GM13976 (cell line): Measurements from ENCODE around the gene CT45A8.
"Not testable (repeated sequence)": the region's sequence is repeated elsewhere in the genome, so short reads cannot be mapped to it uniquely, and the experiment has no call there.

Source experiments
- DNase-seq: peaks from one replicate; pipeline ENCODE4 v3.0.0; 2012; ENCODE audit warnings: low spot score
- in situ Hi-C: fragments of 300-500 bp; cut with MboI; formaldehyde crosslinking; loops from one replicate; pipeline ENCODE4 v1.12.0; 2022; ENCODE audit warnings: low sequenced_read_pairs, mixed read lengths, inconsistent platforms; ENCODE audit not compliant: unreplicated experiment
- TF ChIP-seq, protein P1 (sequence below): IDR thresholded peaks from 2 replicates; pipeline ENCODE4 v1.5.1; 2012; ENCODE audit warnings: borderline replicate concordance, mild to moderate bottlenecking; ENCODE audit not compliant: insufficient read depth; ENCODE audit errors: extremely low read depth, missing control alignments, control extremely low read depth

CT45A8 gene, protein sequence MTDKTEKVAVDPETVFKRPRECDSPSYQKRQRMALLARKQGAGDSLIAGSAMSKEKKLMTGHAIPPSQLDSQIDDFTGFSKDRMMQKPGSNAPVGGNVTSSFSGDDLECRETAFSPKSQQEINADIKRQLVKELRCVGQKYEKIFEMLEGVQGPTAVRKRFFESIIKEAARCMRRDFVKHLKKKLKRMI

DNA sequence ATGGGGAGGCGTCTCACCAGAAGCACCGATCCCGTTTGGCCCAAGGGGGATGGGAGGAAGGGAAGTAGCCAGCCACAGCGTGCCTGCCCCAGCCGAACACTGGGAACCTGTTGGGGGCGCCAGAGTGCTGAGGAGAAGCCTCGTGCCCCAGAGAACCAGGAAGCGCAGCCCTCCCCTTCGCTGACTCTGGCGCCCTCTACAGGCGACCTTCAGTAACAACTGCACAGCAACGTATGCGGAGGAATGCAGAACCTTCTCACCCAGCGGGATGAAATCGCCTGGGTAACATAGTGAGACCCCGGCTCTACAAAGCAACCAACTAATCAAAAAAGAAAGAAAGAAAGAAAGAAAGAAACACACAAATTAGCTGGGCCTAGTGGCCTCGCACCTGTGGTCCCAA, at the start of gene CT45A8:
Gene CT45A8 (minus strand): TSS at position 101 of the 400 bp plus-strand sequence. CDS start 3,755 bp downstream, outside the sequence.
- DNase-seq, in situ Hi-C loops: not testable (repeated sequence)

DNA sequence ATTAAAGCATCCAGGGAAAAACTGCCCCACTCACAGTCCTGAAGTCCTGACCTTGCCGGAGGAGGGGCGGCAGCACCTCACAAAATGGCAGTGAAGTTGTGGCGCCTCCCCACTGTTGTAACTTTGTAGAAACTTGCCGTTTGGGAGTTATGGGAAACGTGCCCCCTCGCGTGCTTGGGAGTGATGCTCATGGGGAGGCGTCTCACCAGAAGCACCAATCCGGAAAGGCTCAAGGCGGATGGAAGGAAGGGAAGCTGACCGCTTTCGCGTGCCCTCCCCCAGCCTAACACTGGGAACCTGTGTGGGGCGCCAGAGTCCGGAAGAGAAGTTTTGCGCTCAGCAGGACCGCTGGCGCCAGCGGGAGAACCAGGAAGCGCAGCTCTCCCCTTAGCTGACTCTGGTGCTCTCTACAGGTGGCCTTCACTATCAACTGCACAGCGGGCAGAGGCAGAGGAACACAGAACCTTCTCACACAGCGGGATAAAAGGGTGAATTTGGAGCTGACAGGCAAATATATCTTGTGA, 39.0 kb upstream of the CT45A8 start, which contains the start of the genes CT45A10 and SAGE1:
Gene CT45A10 (minus strand): TSS at position 151 of the 524 bp plus-strand sequence. CDS start 8,100 bp downstream, outside the sequence.
Gene SAGE1 (plus strand): TSS at position 423 of the 524 bp plus-strand sequence. CDS start 2,527 bp downstream, outside the sequence.
- in situ Hi-C loops = no loop called here
- no peak for DNase-seq
- TF ChIP-seq, protein P1, sequence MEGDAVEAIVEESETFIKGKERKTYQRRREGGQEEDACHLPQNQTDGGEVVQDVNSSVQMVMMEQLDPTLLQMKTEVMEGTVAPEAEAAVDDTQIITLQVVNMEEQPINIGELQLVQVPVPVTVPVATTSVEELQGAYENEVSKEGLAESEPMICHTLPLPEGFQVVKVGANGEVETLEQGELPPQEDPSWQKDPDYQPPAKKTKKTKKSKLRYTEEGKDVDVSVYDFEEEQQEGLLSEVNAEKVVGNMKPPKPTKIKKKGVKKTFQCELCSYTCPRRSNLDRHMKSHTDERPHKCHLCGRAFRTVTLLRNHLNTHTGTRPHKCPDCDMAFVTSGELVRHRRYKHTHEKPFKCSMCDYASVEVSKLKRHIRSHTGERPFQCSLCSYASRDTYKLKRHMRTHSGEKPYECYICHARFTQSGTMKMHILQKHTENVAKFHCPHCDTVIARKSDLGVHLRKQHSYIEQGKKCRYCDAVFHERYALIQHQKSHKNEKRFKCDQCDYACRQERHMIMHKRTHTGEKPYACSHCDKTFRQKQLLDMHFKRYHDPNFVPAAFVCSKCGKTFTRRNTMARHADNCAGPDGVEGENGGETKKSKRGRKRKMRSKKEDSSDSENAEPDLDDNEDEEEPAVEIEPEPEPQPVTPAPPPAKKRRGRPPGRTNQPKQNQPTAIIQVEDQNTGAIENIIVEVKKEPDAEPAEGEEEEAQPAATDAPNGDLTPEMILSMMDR = no peak

DNA sequence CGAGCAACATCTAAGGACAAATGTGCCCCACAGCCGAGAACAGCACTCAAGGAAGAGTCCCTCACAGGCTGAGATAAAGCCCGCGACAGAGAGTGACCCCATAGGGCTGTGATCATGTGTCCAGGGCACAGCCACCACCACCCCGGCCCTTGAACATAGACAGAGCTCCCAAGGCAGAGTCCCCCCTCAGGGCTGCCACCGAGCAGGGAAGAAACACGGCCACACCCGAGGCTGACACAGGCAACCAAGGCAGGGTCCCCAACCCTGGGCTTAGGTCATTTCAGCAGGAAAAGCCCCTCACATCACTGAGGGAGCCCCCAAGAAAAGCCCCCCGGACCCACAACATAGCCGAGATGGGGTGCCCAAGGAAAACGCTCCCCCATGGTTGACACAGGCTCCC, 38.4 kb upstream of the CT45A8 start:
- DNase-seq = no peak
- TF ChIP-seq, protein P1 = no peak
- in situ Hi-C loops = no loop called here

DNA sequence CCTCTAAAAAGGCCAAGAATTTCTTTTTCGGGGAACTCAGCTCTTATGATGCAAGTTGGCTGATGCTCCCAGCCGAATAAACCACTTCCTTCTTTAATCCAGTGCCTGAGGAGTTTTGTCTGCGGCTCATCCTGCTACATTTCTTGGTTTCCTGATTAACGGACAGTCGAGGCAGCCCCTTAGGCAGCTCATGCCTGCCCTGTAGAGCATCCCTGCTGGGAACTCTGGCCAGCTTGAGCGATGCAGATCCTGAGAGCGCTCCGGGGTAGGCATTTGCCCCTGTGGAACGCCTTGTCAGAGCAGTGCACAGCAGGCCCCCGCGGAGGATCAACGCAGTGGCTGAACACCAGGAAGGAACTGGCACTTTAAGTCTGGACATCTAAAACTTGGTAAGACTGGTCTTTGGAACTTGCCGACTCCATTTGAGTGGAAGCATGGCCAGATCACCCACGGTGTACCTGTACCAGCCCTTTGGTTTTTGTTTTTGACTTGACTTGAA, 35.8 kb upstream of the CT45A8 start:
- TF ChIP-seq, protein P1 = no peak
- in situ Hi-C loops = no loop called here

DNA sequence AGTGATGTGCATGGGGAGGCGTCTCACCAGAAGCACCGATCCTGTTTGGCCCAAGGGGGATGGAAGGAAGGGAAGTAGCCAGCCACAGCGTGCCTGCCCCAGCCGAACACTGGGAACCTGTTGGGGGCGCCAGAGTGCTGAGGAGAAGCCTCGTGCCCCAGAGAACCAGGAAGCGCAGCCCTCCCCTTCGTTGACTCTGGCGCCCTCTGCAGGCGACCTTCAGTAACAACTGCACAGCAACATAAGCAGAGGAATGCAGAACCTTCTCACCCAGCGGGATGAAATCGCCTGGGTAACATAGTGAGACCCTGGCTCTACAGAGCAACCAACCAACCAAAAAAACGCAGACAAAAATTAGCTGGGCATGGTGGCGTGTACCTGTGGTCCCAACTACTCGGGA, 34.6 kb upstream of the CT45A8 start:
- DNase-seq, in situ Hi-C loops: not testable (repeated sequence)
- TF ChIP-seq, protein P1 = peak; percentile 24

More for the DNA sequence above, 35.8 kb upstream of the CT45A8 start:
- no peak for DNase-seq

DNA sequence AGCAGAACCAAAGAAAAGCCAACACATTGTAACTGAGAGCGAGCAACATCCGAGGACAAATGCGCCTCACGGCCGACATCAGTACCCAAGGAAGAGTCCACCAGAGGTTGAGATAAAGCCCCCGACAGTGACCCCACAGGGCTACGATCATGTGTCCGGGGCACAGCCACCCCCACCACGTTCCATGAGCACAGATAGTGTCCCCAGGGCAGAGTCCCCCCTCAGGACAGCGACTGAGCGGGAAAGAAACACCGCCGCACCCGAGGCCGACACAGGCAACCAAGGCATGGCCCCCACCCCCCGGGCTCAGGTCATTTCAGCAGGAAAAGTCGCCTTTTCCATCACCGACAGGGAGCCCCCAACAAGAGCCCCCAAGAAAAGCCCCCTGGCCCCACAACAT, 33.9 kb upstream of the CT45A8 start:
- DNase-seq, in situ Hi-C loops: not testable (repeated sequence)

DNA sequence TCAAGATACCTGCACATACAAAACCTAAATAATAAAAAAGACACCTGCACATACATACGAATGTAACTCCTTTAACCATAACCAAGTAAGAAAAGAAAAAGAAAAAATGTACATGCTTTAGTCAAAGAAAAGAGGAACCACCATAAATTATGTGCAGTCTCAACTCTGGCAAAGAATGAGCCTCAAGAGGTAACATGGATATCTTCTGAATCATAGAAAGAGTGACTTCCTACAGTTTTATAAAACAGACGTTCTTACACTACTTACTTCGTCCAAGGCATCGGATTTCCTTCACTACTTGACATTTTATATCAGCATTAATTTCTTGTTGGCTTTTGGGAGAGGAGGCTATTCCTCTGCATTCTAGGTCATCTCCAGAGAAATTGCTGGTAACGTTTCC, 28.4 kb upstream of the CT45A8 start:
- DNase-seq, in situ Hi-C loops: not testable (repeated sequence)

DNA sequence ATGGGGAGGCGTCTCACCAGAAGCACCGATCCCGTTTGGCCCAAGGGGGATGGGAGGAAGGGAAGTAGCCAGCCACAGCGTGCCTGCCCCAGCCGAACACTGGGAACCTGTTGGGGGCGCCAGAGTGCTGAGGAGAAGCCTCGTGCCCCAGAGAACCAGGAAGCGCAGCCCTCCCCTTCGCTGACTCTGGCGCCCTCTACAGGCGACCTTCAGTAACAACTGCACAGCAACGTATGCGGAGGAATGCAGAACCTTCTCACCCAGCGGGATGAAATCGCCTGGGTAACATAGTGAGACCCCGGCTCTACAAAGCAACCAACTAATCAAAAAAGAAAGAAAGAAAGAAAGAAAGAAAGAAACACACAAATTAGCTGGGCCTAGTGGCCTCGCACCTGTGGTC, 17.4 kb upstream of the CT45A8 start, which contains the start of gene CT45A9:
Gene CT45A9 (minus strand): TSS at position 101 of the 400 bp plus-strand sequence. CDS start 3,751 bp downstream, outside the sequence.
- in situ Hi-C loops, DNase-seq: not testable (repeated sequence)

DNA sequence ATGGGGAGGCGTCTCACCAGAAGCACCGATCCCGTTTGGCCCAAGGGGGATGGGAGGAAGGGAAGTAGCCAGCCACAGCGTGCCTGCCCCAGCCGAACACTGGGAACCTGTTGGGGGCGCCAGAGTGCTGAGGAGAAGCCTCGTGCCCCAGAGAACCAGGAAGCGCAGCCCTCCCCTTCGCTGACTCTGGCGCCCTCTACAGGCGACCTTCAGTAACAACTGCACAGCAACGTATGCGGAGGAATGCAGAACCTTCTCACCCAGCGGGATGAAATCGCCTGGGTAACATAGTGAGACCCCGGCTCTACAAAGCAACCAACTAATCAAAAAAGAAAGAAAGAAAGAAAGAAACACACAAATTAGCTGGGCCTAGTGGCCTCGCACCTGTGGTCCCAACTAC, 17.2 kb downstream of the CT45A8 start, which contains the start of gene CT45A7:
Gene CT45A7 (minus strand): TSS at position 101 of the 400 bp plus-strand sequence. CDS start 3,747 bp downstream, outside the sequence.
- DNase-seq, in situ Hi-C loops: not testable (repeated sequence)

DNA sequence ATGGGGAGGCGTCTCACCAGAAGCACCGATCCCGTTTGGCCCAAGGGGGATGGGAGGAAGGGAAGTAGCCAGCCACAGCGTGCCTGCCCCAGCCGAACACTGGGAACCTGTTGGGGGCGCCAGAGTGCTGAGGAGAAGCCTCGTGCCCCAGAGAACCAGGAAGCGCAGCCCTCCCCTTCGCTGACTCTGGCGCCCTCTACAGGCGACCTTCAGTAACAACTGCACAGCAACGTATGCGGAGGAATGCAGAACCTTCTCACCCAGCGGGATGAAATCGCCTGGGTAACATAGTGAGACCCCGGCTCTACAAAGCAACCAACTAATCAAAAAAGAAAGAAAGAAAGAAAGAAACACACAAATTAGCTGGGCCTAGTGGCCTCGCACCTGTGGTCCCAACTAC, 34.4 kb downstream of the CT45A8 start, which contains the start of gene CT45A2:
Gene CT45A2 (minus strand): TSS at position 101 of the 400 bp plus-strand sequence. CDS start 3,747 bp downstream, outside the sequence.
- in situ Hi-C loops, DNase-seq: not testable (repeated sequence)

DNA sequence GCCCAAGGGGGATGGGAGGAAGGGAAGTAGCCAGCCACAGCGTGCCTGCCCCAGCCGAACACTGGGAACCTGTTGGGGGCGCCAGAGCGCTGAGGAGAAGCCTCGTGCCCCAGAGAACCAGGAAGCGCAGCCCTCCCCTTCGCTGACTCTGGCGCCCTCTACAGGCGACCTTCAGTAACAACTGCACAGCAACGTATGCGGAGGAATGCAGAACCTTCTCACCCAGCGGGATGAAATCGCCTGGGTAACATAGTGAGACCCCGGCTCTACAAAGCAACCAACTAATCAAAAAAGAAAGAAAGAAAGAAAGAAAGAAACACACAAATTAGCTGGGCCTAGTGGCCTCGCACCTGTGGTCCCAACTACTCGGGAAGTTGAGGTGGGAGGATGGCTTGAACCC, 51.7 kb downstream of the CT45A8 start, which contains the start of gene CT45A6:
Gene CT45A6 (minus strand): TSS at position 101 of the 400 bp plus-strand sequence. CDS start 3,794 bp downstream, outside the sequence.
- DNase-seq, in situ Hi-C loops: not testable (repeated sequence)
